ENCODE measurements around the gene JAK3. TPM values are rescaled to one million over a fixed set of nuclear protein-coding genes. Genes with fewer than 3 reads are reported as not detected.

The JAK3 gene
- total and polyA plus RNA-seq, 2 of the 13 experiments (the other 11 are each of a cell fraction or from before 2014, with no cell fraction given) = 3.4 to 18.6 TPM

DNA sequence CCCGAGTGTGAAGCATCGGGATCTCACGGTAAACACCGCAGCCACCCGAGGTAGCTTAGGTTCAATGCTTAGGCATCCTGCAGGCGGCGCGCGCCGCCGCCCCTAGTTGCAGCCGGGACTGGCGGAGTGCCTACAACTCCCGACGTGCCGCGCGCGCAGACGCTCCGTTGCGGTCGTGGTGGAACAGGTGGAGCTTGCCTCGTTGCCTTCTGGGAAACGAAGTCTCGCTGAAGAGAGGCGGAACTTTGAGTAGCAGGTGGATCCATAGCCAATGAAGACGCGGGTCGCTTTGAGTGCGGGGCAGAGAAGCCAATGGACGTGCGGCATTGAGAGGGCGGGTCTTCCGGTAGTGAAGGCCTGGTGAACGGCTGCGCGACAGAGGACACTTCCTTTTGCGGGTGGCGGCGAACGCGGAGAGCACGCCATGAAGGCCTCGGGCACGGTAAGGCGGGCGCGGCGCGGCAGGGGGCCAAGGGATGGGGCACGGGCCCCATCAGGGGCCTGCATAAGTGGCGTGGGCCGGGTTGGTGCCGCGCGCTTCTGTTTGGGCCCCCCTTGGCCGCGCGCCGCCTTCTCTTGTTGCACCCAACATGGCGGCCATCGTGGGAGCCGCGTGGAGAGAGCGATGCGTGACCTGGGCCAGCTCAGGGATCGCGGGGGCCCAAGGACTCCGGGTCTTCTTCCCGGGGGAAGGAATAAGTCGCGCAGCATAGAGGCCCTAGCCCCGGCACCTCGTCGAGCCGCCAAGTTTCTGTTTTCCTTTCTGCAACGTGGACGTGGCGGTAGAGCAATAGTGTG, 11.9 kb upstream of the JAK3 start, which contains the start of gene RPL18A (continued):
- TF ChIP-seq, protein P1, sequence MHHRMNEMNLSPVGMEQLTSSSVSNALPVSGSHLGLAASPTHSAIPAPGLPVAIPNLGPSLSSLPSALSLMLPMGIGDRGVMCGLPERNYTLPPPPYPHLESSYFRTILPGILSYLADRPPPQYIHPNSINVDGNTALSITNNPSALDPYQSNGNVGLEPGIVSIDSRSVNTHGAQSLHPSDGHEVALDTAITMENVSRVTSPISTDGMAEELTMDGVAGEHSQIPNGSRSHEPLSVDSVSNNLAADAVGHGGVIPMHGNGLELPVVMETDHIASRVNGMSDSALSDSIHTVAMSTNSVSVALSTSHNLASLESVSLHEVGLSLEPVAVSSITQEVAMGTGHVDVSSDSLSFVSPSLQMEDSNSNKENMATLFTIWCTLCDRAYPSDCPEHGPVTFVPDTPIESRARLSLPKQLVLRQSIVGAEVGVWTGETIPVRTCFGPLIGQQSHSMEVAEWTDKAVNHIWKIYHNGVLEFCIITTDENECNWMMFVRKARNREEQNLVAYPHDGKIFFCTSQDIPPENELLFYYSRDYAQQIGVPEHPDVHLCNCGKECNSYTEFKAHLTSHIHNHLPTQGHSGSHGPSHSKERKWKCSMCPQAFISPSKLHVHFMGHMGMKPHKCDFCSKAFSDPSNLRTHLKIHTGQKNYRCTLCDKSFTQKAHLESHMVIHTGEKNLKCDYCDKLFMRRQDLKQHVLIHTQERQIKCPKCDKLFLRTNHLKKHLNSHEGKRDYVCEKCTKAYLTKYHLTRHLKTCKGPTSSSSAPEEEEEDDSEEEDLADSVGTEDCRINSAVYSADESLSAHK (CRISPR knock-in tag; IDR thresholded peaks at IDR 0.05; ENCODE audit: borderline replicate concordance) = no peak
- TF ChIP-seq MTF1 (CRISPR knock-in tag; IDR thresholded peaks at IDR 0.05) (no peak), MAF1 (CRISPR knock-in tag; IDR thresholded peaks at IDR 0.05; ENCODE audit: borderline replicate concordance) (no peak), HMGA1 (CRISPR knock-in tag; conservative IDR thresholded peaks at IDR 0.05) (no peak), RNF2 (conservative IDR thresholded peaks at IDR 0.05; ENCODE audit: low read depth) (no peak), ZNF382 (CRISPR knock-in tag; IDR thresholded peaks at IDR 0.05; ENCODE audit: borderline replicate concordance) (no peak), MYC (CRISPR knock-in tag; IDR thresholded peaks at IDR 0.05; ENCODE audit: borderline replicate concordance) (peak; percentile 98), ZNF747 (CRISPR knock-in tag; IDR thresholded peaks at IDR 0.05; ENCODE audit: borderline replicate concordance) (no peak), ZFP41 (CRISPR knock-in tag; IDR thresholded peaks at IDR 0.05; ENCODE audit: borderline replicate concordance) (no peak; the same call in 1 of the 2 replicates), BCL6 (CRISPR knock-in tag; IDR thresholded peaks at IDR 0.05) (no peak), ZNF567 (CRISPR knock-in tag; IDR thresholded peaks at IDR 0.05; ENCODE audit: borderline replicate concordance) (peak; percentile 45; the same call in 1 of the 2 replicates), ZZZ3 (CRISPR knock-in tag; IDR thresholded peaks at IDR 0.05; ENCODE audit: borderline replicate concordance) (peak; percentile 49; the same call in 1 of the 2 replicates), SP2 (CRISPR knock-in tag; IDR thresholded peaks at IDR 0.05) (peak; percentile 98), ZFX (CRISPR knock-in tag; IDR thresholded peaks at IDR 0.05; ENCODE audit: low read depth) (peak; percentile 88), GPN1 (CRISPR knock-in tag; IDR thresholded peaks at IDR 0.05; ENCODE audit: borderline replicate concordance) (no peak), ZNF83 (CRISPR knock-in tag; IDR thresholded peaks at IDR 0.05; ENCODE audit: borderline replicate concordance) (no peak), ZNF143 (CRISPR knock-in tag; IDR thresholded peaks at IDR 0.05) (peak; percentile 100), ATAD3A (CRISPR knock-in tag; IDR thresholded peaks at IDR 0.05) (no peak), KDM5B (CRISPR knock-in tag; IDR thresholded peaks at IDR 0.05; ENCODE audit: borderline replicate concordance) (no peak), EED (CRISPR knock-in tag; IDR thresholded peaks at IDR 0.05) (no peak), HMG20B (CRISPR knock-in tag; conservative IDR thresholded peaks at IDR 0.05) (no peak), ZNF577 (CRISPR knock-in tag; IDR thresholded peaks at IDR 0.05; ENCODE audit: borderline replicate concordance, low read depth) (no peak), ZBTB1 (CRISPR knock-in tag; IDR thresholded peaks at IDR 0.05; ENCODE audit: borderline replicate concordance) (no peak), ZBTB3 (CRISPR knock-in tag; IDR thresholded peaks at IDR 0.05; ENCODE audit: borderline replicate concordance, low read depth) (no peak), ZC3H13 (CRISPR knock-in tag; IDR thresholded peaks at IDR 0.05) (no peak), ZNF569 (CRISPR knock-in tag; IDR thresholded peaks at IDR 0.05; ENCODE audit: borderline replicate concordance) (no peak), RFX5 (IDR thresholded peaks at IDR 0.05; ENCODE audit: low read depth, low read length) (peak; percentile 35; the same call in 1 of the 2 replicates), ZNF367 (CRISPR knock-in tag; IDR thresholded peaks at IDR 0.05; ENCODE audit: borderline replicate concordance) (no peak)
- TF ChIP-seq, protein P2, sequence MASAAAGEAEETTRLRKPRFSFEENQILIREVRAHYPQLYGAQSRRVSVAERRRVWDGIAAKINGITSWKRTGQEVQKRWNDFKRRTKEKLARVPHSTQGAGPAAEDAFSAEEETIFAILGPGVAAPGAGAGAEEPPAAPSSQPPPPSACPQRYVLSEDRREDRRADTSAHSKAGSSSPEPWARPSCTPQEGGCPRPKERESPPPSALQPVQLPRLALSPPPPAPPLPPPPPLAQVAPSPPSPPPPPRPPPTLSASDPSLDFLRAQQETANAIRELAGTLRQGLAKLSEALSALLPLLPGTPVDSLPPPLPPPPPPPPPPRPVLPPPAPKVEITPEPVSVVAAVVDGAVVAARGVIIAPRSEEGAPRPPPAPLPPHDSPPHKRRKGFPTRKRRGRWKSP (CRISPR knock-in tag; IDR thresholded peaks at IDR 0.05) = peak; percentile 21; the same call in 1 of the 2 replicates
